HPDE6-E6E7 (cell line): Measurements from ENCODE around the gene RMDN3.

Source experiments
- DNase-seq: peaks from one replicate; pipeline ENCODE4 v3.0.0; 2011; ENCODE audit warnings: missing footprints; ENCODE audit errors: extremely low spot score

Gene RMDN3

DNA sequence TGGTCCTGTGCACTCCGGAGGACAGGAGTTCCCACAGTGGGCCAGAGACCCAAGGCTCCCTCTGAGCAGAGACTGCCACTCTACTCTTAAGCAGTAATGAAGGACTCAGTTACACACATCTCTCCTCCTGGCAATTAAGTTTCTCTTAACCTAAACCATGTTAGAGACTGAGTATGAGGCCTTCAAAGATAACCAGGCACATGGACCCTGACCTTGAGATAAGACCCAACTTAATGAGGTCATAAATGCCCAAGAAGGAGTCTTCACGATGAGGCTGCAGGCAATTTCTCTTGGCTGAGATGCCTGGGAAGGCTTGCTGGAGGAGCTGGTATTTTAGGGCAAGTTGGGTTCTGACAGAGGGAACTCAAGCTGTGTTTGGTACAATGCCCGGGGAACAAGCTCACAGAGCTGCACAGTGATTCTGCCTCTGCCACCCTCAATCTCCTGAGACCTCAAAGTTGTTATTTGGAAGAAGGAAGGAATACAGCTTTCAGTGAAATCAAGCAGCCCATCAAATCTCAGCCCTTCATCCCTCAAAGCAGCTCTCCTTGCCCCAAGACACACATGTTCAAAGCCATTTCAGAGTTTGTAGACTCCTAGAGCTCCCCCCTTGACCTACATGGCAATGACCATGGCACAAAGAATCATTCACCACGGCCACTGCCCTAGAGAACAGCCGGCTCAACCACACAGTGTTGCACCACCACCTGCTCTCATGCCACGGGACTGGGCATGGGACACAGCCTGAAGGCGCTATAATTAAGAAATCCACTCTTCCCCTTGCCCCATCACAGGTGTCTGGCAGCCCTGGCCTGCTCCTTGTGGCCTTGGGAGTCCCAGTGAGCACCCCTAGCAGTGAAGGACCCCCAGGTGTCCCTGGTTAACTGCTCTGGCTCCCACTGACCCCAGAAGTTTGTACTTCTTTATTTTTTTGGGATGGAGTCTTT lies 7.1 kb downstream of the RMDN3 start:
- no peak for DNase-seq

DNA sequence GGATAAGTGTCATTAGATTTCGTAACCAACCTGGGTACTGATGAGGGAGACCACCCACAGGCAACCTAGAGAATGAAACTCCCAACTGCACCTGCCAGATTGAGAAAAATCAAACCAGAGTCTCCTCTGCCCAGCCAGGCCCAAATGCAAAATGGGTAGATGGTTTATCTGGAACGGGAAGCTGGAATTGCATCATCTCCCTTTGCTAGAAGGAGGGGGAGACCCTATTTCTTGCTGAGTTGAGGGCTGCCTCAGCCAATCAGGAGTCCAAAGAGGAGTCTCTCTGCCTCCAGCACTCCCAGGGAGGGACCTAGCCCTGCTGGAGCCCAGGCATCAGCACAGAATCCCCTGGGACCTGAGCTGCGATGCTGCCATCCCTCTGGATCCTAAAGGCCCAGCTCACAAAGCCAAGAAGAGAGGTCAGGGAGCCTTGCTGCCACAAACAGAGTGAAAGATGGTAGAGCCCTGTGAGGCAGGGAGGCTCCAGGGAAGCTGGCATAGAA lies 8.1 kb downstream of the RMDN3 start:
- no peak for DNase-seq

DNA sequence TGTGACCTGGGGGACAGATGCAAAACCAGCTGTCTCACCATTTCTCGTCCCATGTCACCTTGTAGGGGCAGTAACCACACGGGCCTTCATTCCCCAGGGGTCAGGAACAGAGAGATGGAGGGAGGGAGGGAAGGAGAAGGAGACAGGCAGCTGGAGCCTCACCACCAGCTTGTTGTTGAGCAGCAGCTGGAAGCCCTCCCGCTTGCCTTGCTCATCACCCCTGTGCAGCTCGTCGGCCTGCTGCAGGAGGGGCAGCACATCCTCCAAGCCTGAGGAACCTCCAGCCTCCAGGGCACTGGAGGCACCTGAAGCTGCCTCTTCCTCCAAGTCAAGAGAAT lies 10.3 kb downstream of the RMDN3 start:
- no peak for DNase-seq

DNA sequence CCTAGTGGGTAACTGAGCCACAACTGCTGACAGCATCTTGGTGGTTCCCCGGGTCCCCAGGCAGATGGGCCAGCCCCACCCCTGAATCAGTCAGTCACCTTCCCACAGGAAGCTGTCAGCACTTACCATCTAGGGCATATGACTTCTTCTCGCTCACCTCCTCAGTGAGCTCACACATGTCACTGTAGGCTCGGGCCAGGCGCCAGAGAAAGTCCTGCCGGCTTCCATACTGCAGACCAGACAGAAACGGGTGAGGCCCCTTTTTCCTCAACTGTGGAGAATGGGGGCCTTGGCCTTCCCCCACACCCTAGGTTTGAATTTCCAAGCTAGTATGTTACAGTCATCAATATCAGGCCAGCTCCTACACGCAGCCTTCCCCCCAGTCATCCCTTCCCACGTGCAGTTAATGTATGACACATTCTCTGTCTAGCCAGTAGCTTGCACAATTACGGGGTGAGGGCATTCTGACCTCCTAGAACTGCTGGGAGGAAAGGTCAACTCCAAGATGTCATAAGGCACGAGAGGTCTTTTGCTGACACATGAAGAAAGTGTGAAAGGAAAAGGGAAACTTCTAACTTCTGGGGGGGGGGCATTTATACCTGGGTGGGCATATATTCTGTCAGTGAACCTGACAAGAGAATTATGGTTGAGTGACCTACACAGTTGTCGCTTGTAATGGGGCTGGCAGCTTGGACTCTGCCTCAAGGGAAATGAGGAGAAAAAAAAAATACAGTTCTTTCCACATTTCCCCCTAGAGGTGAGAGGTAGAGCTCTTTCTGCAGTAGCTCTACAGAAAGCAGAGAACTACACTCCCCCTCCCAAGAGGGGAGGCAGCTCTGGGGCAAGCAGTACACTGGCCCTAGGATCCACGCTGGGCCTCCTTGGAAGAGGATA lies 10.9 kb downstream of the RMDN3 start:
- DNase-seq: no peak

DNA sequence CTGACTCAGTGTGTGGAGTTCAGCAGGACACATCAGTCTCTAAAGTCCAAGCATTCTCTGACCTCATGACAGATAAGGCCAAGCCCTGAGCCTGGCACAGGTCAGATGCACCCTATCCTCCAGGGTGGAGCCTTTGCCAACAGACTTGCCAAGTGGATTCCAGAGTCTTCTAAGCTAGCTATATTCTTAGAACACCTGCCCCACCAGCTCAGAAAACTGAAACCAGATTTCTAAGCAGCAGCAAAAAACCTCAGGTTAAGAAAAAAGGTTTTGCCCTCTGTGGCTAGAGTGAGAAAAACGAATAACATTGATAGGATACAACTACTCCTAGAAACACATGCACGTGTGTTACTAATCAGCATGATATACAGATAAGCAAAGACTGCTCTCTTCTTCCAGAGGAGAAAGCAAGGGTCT lies 11.6 kb downstream of the RMDN3 start:
- no peak for DNase-seq

DNA sequence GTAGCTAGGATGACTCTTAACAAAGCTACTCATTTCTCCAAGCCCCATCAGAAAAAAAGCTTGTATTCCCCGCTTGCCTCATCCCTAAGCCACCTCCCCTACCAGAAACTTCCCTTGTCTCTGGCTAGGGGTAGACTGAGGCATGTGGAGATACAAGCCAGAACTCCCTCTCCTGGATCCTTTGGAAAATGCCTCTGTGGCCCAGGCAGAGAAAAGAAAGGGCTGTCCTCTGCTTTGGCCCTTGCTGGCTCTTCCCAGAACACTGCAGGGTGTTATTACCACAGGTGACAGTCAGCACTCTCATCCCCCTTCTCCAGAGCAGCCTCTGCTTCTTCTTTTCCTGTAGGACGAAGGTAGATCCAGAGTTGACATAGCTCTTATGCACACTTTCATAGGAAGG lies 15.2 kb downstream of the RMDN3 start:
- DNase-seq: no peak

DNA sequence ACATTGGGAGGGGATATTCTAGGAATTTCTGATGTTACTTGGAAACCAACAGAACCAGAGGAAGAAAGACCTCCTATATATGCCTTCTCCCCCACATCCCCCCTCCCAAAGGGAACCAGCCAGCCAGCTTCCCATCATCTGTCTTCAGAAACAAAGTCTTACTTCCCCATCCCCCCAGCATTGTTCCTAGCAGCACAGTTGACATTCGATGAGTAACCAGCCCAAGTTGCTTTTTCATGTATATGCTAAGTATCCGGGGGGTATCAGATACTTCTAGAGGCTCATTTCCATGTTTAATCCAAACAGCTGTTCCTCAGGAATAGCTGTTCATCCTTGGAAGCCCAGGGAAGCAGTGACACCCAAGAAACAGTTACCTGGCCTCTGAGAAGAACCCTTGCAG lies 16.0 kb downstream of the RMDN3 start:
- no peak for DNase-seq

DNA sequence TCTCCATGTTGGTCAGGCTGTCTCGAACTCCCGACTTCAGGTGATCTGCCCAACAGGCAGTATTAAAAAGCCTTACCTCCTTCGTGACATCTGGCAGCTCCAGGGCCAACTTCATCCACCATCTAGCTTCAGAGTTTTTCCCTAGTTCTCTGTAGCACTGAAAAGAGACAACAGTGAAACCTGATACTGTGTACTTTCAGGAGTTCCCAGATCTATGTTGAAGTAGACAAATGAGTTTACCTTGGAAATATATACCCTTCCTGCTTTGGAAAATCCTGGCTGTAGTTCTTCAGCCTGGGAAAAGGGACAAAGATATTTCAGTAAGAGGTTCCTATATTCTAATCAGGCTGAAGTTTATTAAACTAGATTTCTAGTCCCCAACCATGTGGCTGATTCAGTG lies 18.0 kb downstream of the RMDN3 start:
- DNase-seq: no peak

DNA sequence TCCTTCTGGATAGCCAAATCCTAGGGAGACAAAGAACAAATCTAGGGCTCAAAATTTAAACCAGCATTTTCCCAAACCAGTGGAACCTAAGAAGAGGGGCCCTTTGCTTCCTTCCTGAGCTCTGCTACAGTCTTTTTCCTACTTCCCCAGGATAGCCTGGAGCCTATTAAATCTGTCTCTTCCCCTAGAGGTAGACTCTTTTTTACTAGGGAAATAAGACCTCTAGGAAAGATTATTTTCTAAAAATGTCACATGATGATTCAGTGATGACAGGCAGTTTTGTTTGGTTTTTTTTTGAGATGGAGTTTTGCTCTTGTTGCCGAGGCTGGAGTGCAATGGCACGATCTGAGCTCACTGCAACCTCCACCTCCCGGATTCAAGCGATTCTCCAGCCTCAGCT lies 18.5 kb downstream of the RMDN3 start:
- DNase-seq: no peak

DNA sequence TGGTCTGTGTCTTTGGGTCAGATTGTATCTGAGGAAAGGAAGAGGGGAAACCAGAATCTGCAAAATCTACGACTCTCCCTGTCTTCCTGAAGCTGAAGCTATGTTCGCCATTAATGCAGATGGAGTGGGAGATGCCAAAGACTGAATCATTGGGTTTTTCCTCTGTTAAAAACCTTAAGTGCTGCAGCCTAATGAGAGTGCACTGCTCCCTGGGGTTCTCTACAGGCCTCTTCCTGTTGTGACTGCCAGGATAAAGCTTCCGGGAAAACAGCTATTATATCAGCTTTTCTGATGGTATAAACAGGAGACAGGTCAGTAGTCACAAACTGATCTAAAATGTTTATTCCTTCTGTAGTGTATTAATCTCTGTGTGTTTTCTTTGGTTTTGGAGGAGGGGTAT lies 24.0 kb downstream of the RMDN3 start:
- no peak for DNase-seq

DNA sequence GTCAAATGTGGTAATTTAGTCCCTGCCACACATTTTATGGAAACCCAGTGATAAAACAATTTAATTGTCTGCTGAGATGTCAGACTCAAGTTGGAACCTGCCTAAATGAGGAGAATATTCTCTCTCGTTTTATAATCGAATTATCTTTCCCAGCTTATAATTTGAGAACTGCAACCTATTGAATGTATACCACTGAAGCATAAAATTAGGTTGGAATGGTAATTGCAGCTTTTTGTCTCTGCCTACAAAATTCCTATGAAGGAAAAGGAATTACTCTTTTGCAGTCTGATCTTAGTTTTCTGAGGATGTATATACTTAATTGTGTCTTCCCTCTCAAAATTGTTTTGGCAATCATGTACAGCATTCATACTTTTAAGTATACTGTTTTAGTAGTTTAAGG lies 31.1 kb downstream of the RMDN3 start:
- DNase-seq: no peak

DNA sequence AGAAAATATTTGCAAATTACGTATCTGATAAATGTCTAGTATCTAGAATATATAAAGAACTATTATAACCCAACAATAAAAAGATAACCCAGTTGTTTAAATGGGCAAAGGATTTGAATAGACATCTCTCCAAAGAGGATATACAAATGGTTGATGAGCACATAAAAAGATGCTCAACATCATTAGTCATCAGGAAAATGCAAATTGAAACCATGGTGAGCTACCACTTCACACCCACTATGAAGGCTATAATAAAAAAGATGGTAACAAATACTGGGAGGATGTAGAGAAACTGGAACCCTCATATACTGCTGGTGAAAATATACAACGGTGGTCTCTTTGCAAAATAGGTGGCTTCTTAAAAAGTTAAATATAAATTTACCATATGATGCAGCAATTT lies 32.1 kb downstream of the RMDN3 start:
- DNase-seq: no peak

DNA sequence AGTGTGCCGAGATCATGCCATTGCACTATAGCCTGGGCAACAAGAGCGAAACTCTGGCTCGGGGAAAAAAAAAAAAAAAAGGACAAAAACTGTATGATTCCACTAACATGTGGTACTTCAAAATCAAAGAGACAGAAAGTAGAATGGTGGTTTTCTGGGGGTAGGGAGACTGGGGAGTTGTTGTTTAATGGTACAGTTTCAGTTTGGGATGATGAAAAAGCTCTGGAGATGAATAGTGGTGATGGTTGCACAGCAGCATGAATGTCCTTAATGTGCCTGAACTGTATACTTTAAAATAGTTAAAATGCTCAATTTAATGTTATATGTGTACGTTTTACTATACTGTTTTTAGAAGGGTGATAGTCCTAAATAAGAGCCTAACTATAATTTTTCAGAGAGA lies 32.7 kb downstream of the RMDN3 start:
- DNase-seq: no peak

DNA sequence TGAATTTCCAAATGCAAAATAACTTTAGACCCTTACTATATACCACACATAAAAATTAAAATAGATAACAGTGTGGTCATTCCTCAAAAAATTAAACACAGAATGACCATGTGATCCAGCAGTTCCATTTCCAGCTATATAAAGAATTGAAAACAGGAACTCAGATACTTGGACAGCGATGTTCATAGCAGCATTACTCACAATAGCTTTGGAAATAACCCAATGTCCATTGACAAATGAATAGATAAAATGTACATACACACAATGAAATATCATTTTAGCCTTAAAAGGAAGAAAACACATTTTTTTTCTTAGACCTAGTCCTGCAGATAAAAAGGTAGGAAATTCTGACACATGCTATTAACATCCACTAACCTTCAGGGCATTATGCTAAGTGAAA lies 33.4 kb downstream of the RMDN3 start:
- DNase-seq: no peak

DNA sequence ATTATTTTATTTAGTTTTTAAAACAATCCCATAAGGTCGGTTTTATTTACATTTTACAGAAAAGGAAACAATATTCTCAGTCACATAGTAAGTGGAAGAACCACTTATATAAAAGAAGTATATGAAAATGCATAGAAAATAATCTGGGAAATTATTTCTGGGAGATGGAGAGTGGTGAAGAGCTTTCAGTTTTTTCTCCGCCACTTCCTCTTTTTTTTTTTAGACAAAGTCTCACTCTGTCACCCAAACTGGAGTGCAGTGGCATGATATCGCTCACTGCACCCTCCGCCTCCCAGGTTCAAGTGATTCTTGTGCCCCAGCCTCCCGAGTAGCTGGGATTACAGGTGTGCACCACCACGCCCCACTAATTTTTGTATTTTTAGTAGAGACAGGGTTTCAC lies 38.9 kb downstream of the RMDN3 start:
- no peak for DNase-seq

DNA sequence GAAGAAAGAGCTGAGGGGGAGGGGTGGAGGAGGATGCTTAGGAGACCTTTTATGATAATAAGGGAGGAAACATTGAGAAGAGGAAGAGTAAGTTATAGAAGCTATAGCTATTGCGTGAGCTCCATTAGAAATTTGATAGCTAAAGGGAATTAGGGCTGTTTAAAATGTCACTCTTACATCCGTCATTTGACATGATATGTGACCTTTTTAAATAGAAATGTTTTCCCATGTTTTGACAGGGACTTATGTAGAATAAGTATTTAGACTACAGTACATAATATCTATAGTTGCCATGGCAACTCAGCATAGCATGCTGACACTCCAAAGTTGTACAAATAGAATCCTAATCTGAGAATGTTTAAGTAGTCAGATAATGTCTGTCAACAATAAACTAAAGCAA lies 40.9 kb downstream of the RMDN3 start:
- no peak for DNase-seq

DNA sequence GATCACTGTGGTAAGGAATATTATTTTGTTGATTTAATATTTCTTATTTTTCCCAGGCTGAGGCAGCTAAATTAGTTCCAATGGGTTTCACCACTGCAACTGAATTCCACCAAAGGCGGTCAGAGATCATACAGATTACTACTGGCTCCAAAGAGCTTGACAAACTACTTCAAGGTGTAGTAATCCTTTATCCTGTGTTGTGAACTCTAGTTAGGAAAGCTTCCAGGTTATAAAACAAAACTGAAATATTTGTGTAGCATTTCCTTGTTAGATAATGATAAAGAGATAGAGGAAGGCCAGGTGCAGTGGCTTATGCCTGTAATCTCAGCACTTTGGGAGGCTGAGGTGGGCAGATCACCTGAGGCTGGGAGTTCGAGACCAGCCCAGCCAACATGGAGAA lies 48.9 kb downstream of the RMDN3 start:
- DNase-seq: no peak

DNA sequence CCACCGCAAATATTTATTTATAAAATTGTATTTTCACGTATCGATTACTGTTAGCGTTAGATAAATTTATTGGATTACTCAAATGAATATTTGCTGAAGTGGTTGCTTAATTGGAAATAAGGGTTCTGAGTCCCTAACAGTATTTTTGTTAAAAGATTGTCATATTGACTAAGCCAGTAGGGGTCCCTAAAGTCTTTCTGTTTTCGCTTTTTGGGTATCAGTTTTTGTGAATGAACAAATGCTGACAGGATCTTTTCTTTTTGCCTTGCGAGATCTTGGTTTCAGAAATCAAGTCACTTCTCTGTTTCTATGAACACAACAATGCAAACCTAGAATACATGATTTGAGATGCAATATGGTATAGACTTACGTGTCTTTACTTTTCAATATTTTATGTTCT lies 53.0 kb downstream of the RMDN3 start:
- DNase-seq: no peak

DNA sequence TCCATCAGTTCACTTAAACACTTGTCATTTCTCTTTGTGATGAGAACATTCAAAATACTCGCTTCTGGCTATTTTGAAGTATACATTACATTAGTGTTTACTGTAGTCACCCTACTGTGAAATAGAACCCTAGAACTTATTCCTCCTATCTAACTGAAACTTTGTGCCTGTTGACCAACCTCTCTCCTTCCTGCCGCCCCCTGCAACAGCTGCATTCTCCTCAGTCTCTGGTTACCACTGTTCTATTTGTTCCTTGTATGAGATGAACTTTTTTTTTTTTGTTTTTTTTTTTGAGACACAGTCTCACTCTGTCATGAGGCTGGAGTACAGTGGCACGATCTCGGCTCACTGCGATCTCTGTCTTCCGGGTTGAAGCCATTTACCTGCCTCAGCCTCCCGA lies 57.1 kb downstream of the RMDN3 start:
- no peak for DNase-seq

DNA sequence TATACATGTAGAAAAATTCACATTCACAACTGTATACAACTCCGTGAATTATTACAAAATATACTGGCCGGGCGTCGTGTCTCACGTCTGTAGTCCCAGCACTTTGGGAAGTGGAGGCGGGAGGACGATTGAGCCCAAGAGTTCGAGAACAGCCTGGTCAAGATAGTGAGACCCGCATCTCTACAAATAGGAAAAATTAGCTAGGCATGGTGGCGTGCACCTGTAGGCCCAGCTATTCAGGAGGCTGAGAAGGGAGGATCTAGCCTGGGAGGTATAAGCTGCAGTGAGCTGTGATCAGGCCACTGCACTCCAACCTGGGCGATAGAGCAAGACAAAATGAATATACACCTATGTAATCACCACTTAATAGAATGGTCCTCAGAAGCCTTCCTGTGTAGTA lies 58.8 kb downstream of the RMDN3 start:
- DNase-seq: no peak

DNA sequence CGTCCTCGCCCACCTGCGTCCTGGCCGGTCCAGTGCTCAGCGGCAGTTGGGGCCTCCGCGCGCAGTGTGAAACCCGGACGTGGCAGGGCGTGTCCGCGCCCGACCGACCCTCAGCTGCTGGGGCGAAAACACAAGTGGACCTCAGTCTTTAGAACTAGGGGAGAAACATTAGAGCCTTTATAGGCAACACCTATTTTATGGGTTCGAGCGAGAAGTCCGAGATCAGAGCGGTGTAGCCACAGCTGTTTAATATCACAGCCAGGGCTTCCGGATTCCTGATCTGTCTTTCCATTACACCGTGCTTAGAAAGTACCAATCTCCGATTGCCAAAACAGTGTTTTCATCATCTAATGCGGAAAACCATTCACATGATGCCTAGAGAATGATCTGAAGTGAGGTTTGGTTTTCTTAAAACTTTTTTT lies 59.6 kb downstream of the RMDN3 start:
- peak; percentile 32 for DNase-seq

DNA sequence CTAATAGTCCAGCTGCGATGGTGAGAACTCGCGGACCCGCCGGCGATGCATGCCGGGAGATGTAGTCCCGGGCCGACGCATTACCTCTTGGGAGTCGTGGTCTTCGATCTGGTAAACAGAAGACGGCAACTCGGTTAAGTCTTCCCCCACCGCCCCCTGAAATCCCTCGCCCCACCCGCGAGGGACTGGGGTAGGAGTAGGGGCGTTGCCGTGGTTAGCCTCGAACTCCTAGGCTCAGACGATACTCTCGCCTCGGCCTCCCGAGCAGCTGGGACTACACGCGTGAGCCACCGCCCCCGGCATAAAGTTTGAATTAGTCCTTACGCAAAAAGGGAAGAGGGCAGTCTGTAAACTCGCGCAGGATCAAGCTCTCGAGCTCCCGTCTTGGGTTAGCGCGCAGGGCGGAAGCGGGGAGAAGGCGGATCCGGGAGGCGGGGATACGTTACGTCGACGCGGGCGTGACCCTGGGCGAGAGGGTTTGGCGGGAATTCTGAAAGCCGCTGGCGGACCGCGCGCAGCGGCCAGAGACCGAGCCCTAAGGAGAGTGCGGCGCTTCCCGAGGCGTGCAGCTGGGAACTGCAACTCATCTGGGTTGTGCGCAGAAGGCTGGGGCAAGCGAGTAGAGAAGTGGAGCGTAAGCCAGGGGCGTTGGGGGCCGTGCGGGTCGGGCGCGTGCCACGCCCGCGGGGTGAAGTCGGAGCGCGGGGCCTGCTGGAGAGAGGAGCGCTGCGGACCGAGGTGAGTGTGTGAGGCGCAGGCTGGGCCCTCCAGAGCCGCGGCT lies 60.2 kb downstream of the RMDN3 start, which contains the start of gene RAD51:
Gene RAD51 (plus strand): TSS at position 487 of the 781 bp plus-strand sequence. CDS start 3,585 bp downstream, outside the sequence.
- peak; percentile 93 for DNase-seq
